GM12872 (cell line): Measurements from ENCODE around the gene POP5.

Experiments used
- CTCF ChIP-seq: IDR thresholded peaks from 3 replicates; pipeline ENCODE4 v1.5.1; 2011; ENCODE audit warnings: low read depth, mild to moderate bottlenecking, low read length, moderate library complexity; ENCODE audit not compliant: insufficient read depth

The POP5 gene

GRCh38 chr12:120614848-120615247 is 33.6 kb upstream of the POP5 start:
- no peak for TF ChIP-seq CTCF

- TF ChIP-seq CTCF = no peak
Observed at GRCh38 chr12:120610560-120610959, 29.4 kb upstream of the POP5 start.

- TF ChIP-seq CTCF = no peak
Observed at GRCh38 chr12:120599672-120600552, 18.7 kb upstream of the POP5 start.

- no peak for TF ChIP-seq CTCF
Observed at GRCh38 chr12:120598674-120599463, 17.7 kb upstream of the POP5 start.

- TF ChIP-seq CTCF = no peak
Observed at GRCh38 chr12:120597861-120598260, 16.7 kb upstream of the POP5 start.

- no peak for TF ChIP-seq CTCF
Observed at GRCh38 chr12:120596901-120597300, 15.7 kb upstream of the POP5 start.
